Esophagus mucosa (tissue), 1 donor: ENCODE data around the gene TBC1D9. TPM values are rescaled to one million over a fixed set of nuclear protein-coding genes. Genes with fewer than 3 reads are reported as not detected.

Source experiments
- ATAC-seq: fragments of 200-7000 bp; cut with Tn5 transposase; one replicate; pipeline ENCODE4 v1.9.1; 2020
- total RNA-seq: library from RNA; stranded (reverse); gene quantifications from one replicate; pipeline ENCODE4 v1.2.4, GENCODE V29; 2023
- donor health status: DM: yes; HTN: yes; CAD: no.

The TBC1D9 gene
- total RNA-seq, 1 donor from 2014 or later: 11.5 TPM

DNA sequence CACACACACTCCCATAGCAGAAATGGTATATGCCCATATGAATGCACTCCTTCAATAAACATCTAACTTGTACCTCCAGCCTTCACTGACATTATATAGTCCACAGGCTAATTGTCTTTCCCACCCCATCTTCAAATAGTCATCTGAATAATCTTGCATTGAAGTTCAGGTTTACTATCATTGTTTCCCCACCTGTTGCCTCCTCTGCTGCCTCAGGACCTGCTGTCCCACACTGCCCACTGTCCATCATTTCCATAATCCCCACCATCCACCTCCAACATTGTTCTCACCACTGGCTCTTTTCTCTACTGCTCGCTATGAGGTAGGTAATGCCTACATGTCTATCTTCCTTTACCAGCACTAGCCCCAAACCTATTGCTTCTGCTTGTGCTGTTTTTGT, 66.1 kb downstream of the TBC1D9 start:
- no peak for ATAC-seq

DNA sequence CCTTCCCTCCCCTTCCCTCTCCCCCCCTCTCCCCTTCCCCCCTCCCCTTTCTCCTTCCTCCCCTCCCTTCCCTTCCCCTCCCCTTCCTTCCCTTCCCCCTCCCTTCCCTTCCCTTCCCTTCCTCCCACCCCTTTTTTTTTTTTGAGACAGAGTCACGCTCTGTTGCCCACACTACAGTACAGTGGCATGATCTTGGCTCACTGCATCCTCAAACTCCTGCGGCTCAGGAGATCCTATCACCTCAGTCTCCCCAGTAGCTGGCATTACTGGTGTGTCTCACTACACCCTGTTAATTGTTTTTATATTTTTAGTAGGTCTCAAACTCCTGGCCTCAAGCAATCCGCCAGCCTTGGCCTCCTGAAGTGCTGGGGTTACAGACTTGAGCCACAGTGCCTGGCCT, 66.6 kb downstream of the TBC1D9 start:
- ATAC-seq: no peak

DNA sequence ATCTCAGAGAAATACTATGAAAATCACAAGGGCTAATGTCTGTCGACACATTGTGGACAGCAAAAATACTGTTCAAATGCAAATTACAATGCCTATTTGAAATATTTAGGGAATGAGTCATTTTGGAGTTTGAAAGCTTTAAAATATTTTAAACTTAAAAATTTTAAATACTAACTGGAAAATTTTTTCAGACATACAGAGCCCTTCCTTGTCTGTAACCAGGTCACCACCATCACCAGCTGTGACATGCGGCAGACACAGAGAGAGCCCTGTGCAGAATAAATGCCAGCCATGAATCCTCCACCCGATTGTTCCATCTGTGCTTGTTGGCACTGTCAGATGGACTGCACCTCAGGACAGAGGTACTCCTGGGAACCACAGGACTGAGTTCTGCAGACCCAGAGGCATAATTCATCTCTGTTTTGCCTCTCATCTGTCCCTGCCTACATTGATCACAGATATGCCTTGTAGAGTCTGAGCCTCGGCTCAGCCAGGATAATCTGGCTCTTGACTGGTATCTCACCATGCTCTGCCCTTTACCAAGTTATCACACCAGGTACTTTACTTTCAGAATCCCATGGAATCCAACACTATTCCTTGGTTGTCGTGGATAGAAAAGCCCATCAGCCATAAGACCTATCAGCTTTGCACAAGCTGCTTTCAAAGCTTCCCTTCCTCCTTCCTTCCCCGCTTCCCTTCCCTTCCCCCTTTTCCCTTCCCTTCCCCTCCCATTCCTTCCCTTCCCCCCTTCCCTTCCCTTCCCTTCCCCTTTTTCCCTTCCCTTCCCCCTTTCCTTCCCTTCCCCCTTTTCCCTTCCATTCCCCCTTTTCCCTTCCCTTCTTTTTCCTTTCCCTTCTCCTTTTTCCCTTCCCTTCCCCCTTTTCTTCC, 67.2 kb downstream of the TBC1D9 start:
- no peak for ATAC-seq

DNA sequence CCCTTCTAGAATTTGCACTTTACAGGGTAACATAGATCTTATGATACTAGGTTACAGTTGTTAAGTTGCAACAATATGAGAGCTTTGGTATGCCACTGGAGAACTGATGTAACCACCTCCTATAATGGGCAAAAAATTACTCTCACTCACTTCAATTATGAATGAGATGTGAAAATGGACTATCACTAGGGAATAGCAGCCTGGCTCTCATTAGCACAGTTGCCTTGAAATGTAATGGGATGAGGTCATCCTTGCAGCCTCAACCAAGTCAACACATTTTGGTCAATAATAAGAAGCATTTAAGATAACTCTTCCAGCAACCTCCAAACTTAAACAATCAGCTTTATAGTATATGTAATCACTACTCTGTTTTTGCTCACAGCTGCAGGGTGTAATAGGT, 69.4 kb downstream of the TBC1D9 start:
- ATAC-seq: no peak

DNA sequence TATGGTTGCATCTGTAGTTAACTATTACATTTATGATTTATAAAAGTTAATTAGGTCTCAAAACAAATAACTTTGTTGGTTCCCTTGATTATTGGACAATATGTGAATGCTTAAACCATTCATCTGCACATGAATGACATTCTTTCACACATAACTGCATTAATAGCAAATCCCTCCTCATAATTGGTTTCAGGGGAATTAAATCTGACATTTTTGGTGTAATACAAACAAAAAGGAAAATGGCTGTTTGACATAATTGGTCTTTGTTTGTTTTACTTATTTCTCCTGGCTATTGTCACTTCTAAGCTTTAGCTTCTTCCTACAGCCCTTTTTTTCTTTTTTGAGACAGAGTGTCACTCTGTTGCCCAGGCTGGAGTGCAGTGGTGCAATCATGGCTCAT, 71.9 kb downstream of the TBC1D9 start:
- ATAC-seq: no peak

DNA sequence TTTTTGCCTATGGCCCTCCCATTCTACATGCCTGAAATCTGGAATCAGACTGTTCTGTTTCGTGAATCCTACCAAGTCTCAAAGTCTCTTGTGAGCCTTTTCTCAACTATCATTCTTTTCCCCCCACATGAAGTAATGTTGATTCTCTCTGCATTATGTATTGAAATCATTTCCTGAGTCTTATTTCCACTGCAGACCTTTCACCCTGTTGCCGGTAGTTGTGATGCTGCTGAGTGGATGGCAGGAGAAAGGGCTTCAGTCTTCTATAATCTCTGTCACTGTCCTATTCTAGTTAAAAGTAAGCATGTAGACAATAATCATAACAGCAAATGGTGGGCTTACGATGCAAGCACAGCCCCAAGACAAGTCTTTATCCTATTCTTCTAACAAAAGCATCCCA, 75.0 kb downstream of the TBC1D9 start:
- no peak for ATAC-seq

DNA sequence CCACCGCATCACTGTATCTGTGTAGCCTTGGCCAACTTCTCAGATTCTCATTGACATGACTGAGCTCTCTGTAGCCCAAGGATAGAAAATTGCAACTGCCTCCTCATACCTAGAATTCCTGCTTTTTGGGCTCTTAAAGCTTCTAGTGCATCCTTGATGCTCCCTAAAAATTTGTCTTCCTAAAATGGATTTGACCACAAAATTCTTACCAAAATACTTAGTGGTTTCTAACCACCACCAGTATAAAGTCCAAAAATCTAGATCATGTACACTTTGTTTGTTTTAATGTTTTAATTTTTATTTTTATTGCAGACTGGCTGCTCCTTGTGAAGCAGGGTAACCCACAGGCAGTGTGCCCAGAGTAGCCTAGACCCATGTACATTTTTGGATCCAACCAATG, 75.5 kb downstream of the TBC1D9 start:
- ATAC-seq: no peak

DNA sequence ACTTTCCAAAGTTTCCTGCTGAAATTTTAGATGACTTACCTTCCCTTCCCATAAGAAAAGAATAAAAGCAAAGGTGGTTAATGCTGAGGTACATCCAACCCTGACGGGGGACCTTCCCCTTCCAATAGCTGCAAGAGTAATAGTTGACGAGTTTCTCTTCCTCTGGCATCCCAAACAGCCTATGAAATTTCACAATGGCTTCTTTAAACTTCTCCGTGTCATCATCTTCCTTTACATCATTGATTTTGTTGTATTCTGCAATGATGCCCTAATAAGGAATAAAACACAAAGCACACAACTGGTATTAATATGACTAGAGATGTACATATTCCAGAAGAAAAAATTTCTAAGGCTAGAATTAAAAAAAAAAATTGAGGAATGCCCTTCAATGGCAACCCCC, 76.6 kb downstream of the TBC1D9 start:
- no peak for ATAC-seq

DNA sequence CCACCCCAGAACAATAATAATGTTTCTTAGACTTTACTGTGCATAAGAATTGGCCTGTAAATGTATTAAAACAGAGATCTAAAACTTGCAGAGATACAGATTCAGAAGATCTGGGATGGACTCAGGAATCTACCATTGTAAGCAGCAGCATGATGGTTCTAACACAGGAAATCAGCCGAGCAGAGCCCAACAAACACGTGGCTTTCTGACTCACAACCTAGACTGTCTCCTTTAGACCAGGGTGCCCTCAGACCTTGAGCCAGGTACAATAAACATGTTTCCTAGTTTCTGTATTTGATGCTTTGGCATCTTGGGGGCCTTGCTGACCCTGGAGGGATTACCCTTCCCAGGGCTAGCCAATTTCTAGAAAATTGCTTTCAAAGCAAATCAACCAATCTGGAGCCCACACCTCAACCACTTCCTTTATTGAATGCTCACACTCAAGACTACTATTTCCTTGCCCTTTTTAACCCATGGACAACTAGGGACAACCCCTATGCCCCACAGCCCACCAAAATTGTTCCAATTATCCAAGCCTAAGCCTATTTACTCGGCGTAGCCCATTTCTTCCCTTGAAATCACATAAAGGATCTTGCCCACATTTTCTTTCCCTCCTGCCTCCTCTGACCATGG, 80.5 kb downstream of the TBC1D9 start:
- no peak for ATAC-seq

DNA sequence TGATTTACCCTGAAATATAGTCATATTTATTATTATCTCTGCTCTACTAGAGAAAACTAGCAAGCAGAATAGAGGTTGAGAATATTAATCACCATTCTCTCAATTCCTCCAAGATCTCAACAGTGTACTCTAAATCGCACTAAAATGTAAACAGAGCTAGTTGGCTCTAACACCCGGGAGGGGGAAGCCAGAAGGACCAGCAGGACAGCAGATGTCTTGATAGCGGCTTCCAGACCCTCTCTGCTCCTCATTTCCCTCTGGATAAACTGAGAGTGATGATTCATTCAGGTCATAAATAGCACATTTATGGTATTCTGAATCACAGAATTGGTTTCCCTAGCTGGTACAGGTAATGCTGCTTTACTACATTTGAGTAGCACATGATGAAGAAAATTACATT, 82.5 kb downstream of the TBC1D9 start:
- ATAC-seq: no peak

DNA sequence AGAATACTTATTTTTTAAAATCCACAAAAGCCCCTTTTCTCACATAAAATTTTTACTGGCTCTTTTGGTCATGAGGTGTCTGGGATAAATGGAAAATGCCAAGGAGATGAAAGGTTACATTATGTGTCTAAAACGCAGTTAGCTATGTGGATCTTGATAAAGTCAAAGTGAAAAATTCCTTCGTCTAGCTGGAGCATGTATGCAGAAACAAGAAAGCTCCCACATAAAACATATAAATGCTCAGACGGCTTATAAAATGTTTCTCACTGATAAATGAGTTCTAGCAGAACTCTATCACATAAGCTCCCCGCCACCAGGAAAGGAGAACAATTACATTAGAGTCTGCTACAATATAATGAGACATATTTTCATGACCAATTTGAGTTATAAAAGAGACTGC, 83.8 kb downstream of the TBC1D9 start:
- ATAC-seq: no peak

DNA sequence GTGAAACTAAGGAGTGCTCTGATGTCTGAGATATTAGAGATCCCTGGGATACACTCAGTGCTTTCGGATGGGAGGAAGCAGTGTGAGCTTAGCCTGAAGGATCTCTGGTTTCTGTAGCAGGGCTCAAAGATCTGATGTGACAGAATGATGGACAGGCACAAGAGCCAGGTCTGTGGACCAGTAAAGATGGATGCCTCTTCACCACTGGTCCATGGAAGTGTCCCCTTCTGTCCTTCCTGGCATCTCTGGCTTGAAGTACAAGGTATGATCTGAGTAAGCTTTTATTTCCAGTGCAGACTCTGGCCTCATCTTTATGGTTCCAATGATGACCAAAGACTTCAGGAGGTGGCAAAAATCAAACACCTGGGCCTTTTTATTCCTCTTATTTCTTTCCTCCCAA, 88.1 kb downstream of the TBC1D9 start:
- no peak for ATAC-seq

DNA sequence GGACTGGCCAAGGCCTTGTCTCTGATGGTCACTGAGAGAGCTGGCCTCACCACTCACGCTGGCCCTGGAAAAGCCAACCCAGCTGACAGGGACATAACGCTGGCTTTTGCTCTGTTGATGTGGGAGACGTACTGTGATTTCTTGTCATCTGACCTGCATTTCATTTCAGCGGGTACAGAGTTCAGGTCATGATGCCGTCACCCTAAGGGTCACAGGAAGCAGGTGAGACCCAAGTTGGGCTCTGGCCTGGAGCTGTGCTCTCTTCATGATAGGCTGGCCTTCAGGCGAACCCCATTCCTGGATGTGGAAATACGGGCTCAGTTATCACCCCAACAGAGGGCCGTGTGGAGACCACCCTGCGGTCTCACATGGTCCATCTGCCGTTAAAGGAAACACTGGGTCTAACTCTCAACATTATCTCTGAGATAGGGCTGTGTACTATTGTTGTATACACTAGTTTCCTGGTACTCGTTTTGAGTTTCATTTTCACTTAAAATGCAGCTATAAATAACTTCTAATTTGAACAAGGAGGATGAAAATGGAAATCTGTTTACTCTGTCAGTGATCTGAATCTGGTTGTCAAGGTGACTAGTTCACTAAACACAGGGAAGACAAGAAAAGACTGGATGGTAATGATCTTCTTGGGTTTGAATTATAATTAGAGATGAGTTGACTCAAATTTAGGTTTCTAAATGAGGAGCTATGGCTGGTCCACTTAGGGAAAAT, 89.1 kb downstream of the TBC1D9 start:
- ATAC-seq: no peak

DNA sequence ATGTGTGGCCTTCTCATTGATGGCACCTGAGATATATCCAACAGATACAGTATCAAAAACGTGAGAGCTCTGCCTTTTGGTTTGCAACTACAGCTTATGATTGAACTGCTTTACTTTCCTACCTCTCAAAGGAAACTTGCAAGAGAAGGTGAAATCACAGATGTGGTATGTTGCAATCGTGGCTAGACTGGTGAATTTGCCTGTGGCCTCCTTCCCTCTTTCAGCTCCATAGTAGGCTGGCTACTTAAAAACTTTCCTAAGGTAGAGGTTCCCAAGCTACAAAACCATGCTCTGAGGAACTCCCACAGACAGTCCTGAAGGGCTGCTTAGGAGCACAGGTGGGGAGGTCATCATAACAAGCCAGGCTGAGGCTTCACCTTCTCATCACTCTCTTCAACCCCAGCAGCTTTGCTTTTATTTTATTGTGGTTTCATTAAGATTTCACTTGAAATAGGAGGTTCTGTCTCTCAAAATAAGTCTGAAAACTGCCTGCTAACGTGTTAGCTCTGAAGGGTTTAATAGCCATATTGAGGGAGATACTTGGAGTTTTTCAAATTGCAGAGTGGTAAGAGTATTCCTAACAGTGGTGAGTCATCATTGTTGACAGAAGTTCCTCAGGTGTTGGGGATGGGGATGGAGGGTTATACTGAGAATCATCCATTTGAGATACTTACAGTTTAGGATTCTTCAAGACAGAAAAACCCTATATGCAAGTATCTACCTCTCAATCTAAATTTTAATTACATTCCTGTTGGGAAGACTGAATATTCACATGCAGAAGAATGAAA, 93.9 kb downstream of the TBC1D9 start:
- ATAC-seq: no peak

DNA sequence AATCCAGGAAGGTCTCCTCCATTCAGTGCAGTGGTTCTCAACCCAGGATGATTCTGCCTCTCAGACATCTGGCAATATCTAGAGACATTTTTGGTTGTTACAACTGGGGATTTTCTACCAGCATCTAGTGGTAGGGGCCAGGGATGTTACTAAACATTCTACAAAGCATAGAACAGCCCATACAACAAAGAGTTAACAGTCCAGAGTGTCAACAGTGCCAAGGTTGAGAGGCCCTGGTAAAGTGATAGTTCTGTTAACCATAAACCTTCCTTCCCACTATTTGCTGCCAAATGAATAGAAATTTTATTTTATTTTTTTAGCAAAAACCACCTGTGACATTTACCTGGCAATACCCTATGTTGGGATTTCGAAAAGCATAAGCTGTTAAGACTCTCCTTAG, 94.6 kb downstream of the TBC1D9 start:
- ATAC-seq: no peak

DNA sequence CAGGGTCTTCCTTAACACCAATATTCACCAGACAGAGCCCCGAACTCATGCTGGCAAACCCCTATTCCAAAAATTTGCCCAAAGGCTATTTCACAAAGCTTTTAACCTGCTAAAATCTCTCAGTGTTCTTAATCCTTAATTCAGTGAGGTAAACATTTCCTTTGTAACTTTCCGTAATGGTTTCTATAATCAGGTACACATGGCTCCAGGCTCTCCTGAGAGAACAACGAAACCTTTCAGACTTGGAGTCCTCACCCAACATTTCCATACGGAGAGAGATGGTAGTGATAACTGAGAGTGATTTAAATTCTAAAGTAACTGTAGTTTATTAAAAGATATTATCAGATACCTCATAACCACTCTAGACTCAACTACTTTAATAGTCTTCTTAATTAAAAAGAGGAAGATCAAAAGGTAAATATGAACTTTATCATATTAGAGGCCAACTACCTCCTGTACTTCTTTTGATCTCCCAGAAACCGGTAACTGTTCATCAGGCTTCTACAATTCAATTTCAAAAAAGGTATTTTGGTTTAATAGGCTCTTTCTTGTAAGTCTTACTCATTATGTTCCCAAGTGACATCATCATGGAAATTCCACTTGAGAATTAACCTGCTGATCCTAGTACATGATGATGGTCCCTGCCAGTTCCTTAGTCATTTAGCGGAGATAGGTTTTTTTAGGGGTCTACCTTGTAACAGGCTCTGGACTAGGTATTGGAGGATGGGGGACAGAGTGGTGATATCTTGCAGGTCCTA, 96.1 kb downstream of the TBC1D9 start:
- ATAC-seq: no peak

DNA sequence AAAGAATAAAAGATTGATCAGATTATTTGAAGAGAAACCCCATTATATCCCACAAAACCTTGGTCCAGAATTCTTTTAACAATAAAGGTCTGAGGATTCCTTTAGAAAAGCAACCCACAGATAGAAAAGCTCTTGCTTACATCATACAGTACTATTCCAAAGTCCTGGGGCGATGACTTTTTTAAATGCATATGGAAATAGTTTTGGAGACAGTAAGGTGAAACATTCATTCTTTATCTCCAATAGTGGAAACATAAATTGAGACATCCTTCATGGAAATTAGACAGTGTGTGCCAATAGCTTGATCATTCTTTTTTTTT, 101.7 kb downstream of the TBC1D9 start:
- ATAC-seq: no peak

DNA sequence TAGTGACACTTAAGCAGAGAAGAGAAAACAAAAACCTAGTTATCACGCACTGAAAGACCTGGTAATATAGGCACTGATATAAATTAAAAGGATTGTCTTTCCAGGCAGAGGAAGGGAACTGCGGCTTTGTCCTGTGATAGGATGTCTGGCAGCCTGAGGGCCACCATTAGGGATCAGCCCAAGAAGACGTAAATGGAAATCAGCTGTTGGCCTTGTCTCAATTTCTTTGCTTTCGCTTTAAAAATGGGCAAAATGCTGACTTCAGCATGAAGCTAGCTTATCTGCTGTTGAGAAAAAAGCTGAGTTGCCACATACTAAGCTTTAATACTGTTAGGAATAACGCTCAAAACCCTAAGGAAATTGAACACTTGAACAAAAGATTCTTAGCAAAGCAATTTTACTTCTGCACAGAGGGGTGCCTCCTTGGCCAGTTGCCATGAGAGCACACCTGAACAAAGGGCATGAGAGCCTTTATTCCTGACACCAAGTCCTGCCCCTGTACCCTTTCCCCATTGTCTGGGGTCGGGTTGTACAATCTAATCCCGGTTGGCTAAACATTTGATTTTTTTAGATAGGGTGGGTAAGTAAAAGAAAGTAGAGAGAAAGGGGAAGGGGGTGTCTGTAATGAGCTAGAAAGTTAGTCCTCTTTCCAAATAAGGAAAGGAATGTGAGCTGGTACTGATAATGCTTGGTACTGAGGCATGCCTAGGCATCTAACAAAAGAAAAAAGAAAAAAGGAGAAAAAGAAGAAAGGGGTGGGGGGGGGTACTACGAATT, 102.3 kb downstream of the TBC1D9 start:
- no peak for ATAC-seq

DNA sequence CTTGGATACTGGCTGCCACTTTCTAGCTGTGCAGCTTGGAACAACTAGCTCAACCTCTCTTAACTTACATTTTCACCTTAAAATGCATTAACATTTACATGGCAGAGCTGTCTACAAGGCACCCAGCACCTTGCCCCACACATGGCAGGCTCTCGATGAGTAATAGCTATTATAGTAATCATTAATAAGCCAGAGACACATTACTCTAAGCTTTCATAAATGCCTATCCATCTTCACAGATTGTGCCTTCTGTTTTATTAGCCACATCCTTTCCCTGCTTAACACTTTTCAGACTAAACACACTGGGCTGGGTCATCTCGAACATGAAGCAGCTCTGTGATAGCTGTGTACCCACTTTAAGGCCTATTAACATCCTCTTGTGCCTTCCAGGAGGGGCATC, 103.6 kb downstream of the TBC1D9 start:
- ATAC-seq: no peak

DNA sequence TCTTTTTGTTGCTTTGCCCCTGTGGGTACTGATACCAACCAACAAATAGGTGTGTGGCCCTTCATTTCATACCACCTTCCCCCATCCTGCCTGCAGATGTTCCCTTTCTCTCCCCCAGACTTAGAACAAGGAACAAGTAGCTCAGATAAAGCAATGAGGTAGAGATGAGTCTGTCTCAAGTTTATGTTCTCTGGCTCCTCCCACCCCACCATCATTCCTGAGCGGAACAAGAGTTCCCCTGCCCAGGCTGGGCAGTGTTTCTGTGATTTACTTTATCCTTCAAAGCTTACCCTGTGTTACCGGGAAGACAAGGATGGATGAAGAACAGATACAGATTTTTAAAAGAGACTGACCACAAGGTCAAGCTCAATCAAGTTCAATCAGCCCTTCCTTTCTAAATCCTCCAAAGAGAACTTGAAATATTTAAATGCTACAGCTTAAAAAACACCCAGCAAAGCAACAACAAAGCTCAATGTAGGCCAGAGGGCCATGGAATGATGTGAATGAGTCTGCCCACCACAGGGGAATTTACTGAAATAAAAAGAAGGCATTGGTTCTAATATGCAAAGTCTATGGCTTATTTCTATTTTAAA, 107.4 kb downstream of the TBC1D9 start:
- no peak for ATAC-seq
